GM10266 (cell line): ENCODE measurements around the gene PCNX4.

Source experiments
- DNase-seq: peaks from one replicate; pipeline ENCODE4 v3.0.0; 2012; ENCODE audit errors: extremely low spot score
- TF ChIP-seq, protein P1 (sequence below): IDR thresholded peaks from 2 replicates; pipeline ENCODE4 v1.5.1; 2012; ENCODE audit warnings: mild to moderate bottlenecking, low read depth; ENCODE audit not compliant: control insufficient read depth, insufficient read depth; ENCODE audit errors: missing control alignments

The PCNX4 gene

DNA sequence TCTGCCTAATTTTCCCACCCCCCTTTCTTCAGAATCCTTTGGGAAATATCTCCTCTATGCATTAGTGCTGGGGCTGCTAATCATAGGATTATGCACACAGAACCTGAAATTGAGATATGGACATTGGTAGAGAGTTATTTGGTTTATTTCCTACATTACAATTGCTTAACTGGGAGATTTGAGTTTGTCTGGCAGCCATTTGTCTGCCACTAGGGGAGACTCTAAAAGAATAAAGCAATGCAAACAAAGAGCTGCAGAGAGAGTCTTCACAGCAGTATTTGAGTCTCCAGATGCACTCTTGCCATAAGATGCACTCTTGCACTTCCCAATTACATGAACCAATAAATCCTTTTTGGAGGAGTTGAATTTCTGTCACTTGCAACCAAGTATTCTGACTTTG lies 12.0 kb upstream of the PCNX4 start:
- TF ChIP-seq, protein P1, sequence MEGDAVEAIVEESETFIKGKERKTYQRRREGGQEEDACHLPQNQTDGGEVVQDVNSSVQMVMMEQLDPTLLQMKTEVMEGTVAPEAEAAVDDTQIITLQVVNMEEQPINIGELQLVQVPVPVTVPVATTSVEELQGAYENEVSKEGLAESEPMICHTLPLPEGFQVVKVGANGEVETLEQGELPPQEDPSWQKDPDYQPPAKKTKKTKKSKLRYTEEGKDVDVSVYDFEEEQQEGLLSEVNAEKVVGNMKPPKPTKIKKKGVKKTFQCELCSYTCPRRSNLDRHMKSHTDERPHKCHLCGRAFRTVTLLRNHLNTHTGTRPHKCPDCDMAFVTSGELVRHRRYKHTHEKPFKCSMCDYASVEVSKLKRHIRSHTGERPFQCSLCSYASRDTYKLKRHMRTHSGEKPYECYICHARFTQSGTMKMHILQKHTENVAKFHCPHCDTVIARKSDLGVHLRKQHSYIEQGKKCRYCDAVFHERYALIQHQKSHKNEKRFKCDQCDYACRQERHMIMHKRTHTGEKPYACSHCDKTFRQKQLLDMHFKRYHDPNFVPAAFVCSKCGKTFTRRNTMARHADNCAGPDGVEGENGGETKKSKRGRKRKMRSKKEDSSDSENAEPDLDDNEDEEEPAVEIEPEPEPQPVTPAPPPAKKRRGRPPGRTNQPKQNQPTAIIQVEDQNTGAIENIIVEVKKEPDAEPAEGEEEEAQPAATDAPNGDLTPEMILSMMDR: no peak
- DNase-seq: no peak

- TF ChIP-seq, protein P1: no peak
- no peak for DNase-seq
Observed at GRCh38 chr14:60085085-60085484, 6.6 kb upstream of the PCNX4 start.

GRCh38 chr14:60085693-60086092 lies 6.0 kb upstream of the PCNX4 start:
- TF ChIP-seq, protein P1: no peak
- DNase-seq: no peak

GRCh38 chr14:60087668-60088067 lies 4.1 kb upstream of the PCNX4 start:
- no peak for DNase-seq
- TF ChIP-seq, protein P1: no peak

DNA sequence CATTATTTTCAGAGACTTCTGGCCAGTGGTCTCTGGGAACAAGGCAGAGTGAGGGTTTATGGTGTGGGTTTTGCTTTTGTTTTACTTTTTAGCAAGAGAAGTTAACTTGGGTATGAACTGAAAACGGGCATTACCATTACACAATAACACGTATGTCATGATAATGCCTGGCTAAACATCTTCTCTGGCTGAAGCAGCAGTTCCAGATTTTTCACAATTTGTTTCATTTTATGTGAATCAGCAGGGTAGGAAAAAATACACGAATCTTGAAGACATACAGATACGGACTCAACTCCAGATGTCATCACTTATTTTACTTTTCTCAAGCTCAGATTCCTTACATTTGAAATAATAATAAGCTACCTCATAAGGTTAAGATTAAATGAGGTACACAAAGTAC lies 2.5 kb upstream of the PCNX4 start:
- no peak for DNase-seq
- TF ChIP-seq, protein P1: no peak

DNA sequence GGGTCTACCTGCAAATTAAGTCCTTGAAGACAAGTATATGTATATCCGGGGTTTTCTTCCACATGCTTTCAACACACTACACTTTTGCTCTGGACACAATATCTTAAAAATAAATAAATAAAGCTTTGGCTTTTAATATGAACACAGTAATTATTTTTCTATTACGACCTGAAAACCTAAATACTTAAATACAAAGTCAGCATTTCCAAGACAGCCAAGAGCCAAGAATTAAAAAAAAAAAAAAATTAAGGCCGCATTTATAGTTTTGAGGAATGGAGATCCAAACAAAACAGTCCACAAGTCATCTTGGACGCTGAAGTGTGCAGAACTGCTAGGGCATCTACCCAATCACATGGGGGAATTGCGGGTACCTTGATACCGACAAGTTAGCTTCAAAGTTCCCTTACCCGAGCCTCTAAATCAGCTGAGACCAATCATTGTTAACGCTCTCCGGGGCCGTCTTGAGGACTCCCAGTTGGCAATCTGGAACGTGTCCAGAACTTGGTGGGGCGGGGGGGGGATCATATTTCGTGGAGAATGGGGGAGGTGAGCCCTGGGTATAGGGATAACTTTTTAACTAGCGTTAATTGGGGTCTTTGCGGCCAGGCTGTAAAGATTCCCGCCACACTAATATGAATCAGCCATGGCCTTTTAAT lies 731 bp upstream of the PCNX4 start:
- DNase-seq: peak; percentile 28
- TF ChIP-seq, protein P1: no peak

DNA sequence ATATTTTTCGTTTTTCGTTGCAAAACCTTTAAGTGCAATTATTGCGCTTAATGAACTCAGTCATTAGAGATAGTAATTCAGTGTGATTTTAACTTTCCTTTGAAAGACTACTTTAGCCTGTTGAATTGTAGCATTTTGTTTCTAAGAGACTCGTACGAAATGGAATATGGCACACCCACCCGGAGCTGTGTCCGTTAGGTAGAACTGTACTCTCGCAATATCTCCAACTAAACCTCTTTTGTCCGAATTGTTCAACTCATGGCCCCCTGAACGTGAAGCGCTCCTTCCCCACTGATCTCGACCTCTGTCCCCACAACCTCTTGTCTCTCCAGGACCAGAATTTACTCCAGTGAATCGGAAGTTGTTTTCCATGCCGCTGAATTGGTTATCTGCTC lies 800 bp downstream of the PCNX4 start:
- TF ChIP-seq, protein P1: no peak
- peak; percentile 23 for DNase-seq
